SIG-M5 (cell line): ENCODE results near the gene OR10X1.
A peak's percentile ranks its signal among the peaks of the same experiment; 100 is the strongest.

Experiments
- DNase-seq: peaks from one replicate; lab custom pipeline; 2025; lab: John Stamatoyannopoulos, UW

The OR10X1 gene, protein sequence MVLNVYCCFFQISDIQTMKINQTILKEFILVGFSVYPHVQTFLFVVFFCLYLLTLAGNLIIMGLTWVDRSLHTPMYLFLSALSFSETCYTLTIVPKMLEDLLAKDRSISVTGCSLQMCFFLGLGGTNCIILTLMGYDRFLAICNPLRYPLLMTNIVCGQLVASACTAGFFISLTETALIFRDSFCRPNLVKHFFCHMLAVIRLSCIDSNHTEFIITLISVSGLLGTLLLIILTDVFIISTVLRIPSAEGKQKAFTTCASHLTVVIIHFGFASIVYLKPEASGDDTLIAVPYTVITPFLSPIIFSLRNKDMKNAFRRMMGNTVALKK

DNA sequence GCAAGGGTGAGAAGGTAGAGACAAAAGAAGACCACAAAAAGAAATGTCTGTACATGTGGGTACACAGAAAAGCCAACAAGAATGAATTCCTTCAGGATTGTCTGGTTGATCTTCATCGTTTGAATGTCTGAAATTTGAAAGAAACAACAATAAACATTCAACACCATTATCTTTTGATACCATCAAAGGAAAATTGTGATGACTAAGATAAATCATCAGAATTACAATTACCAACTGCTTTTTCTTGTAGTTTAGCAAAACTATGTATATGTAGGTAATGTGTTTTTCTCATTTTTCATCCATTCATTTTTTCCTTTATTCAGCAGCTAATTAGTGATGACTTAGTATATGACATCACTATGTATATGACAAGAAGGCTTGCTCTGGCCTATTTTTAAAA, at the start of gene OR10X1:
OR10X1 (minus strand) TSS at position 167 of the 400 bp plus-strand sequence; CDS start at position 167, 0 bp downstream.
- no peak for DNase-seq

DNA sequence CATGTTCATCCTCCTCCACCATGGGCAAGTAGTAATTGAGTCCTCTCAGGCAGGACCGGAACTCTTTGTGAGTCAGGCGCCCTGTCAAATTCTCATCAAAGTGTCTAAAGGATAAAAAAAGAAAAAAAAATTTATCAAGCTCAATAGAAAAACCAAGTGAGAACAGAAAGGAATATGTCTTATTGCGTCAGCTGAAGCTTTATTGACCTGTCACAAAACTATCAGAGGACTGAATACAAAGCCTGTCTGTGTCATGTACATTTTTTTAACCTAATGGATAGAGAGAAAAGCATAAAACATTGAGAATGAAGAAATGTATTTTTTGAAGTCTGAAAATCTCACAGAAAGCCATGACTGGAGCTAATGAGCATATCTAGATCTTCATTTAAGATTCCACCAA, 34.1 kb upstream of the OR10X1 start:
- DNase-seq, result no peak

DNA sequence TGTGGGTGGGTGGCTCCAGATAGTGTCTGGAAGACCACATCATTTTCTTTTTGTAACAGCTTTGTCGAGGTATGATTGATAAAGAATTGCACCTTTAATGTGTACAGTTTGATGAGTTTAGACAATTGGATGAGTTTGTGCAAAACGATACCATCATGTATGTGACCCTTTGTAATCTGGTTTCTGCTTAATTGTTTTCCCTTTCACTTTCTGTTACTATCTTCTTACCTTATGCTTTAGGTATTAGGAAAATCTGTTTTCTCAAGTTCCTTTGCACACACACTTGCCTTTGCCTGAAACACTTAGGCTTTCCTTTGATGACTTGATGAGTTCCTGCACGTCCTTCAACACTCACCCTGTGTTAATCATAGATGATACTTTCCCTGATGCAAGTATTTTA, 32.2 kb upstream of the OR10X1 start:
- no peak for DNase-seq

DNA sequence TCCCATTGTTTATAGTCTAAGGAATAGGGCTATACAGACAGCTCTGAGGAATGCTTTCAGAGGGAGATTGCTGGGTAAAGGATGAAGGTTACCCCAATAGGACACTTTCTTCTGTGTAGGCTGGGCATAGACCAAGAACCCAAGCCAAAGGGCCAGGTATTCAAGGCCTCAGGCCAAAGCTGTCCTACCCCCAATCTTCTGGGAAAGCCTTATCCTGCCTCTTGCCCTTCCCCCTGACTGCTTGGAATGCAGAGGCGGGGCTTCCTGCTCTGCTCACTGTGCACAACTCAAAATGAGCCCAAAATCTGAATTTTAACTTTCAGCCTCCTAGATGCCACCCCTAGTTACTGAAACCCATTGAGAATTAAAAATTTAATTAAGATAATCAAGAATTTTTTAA, 27.6 kb upstream of the OR10X1 start:
- no peak for DNase-seq

DNA sequence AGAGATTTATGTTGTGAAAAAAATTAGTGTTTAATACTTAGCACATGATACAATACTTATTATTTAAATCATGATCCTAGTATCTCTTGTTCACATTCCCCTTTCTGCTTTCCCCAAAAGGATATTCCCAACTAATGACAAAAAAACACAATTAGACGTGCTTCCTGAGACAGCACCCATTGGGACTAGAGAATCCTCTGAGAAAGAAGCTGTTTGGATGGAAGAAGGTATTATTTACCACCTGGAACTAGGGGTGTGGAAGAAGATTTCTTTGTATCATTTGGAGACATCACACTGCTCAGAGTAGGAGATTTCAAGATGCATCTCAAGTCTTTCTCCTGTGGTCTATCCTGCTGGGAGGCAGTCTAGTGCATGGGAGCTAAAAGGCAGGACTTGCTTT, 25.3 kb upstream of the OR10X1 start, which contains the start of gene OR10Z1:
OR10Z1 (plus strand) TSS at position 301 of the 400 bp plus-strand sequence. CDS start 1,171 bp downstream, outside the sequence.
- no peak for DNase-seq

DNA sequence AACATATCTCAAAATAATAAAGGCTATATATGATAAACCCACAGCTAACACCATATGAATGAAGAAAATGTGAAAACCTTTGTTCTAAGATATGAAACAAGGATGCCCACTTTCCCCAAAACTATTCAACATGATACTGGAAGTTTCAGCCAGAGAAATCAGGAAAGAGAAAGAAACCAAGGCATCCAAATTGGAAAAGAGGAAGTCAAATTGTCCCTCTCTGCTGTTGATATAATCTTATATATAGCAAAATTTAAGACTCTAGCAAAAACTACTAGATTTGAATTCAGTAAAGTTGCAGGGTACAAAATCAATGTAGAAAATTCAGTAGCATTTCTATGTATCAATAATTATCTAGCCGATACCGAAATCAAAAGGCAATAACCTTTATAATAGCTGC, 21.0 kb upstream of the OR10X1 start:
- DNase-seq, result no peak

DNA sequence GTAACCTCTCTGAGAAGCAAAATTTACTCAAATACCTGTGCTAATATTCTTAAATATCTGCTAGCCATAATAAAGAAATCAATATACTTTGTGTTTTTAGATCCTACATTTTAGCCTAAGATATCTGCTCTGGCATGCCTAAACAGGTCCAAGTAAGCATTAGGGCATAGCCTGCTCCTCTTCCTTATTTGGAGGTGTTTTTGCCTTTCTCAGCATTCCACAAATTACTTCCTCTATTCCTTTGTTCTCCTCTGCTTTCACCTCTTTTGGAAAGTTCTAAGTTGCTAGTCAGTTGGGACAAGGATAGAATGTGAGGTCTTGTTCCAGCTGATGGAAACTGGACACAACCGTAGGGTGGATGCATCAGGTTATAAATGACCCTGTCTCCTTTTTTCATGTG, 7.2 kb upstream of the OR10X1 start:
- no peak for DNase-seq

DNA sequence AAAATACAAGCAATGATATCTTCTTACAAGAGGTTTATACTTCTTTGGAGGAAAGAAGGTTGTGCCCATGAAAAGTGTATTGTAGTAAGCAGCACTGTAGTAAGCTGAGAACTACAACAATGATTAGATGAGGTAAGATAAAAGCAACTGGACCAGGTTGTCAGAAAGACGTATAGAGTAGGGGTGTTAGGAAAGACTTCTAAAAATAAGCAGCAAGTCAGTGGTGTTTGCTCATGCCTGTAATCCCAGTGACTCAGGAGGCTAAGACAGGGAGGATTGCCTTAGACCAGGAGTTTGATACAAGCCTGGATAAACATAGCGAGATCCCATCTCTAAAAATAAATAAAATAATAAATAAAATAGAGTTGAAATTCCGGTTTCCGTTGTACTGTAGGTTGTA, 4.3 kb upstream of the OR10X1 start:
- DNase-seq, result no peak

DNA sequence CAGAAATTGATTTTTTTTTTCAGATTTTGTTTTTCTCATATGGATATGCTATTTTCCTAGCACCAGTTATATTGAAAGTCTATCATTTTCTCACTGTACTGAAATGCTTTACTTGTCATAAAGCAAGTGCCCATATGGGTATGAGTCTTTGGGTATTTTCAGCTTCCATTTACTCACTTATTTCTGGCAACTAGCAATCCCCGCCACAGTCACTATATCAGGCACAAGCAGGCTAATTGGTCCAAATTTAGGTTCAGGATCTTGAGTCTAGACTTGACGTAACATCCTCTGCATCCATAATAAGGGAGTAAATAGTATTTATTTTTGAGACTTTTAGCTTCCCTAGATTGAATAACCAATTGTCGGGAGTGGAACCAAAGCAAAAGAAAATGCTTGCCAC, 2.1 kb downstream of the OR10X1 start:
- no peak for DNase-seq

DNA sequence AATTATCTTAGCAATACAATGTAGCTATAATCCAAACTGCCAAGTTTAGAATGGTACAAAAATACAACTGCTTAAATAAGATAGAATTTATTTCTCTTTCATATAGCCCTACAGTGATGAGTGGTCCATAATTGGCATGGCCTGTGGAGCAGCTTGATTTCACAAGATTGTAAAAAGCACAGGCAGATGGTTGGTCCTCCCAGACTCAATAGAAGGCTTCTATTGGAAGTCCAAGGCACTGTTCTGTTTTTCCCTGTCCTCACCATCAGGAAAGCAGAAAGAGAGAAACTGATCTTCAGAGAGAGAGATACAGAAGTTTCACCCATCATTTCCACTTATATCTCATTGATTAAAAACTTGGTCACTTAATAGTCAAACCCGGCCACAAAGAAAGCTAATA, 7.5 kb downstream of the OR10X1 start:
- no peak for DNase-seq

DNA sequence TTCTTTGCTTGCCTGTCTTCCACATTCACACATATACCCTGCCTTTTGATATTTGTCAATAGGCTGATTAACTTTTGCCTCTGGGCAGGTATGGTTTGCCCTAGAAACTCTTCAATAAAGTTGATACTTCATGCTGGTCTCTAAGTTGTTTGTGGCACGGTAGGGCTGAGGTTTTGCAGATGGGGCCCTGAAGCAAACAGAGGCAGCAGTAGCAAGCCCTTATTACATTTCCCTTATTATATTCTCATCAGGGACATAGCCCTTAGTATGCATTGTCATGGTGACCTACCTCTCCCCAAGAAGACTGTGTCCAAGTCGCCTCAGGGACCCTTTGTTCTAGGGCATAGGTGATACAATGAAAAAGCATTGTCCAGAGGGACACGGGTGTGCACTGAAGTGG, 9.2 kb downstream of the OR10X1 start, which contains the start of gene OR6P1:
OR6P1 (minus strand) TSS at position 101 of the 400 bp plus-strand sequence. CDS start 6,976 bp downstream, outside the sequence.
- no peak for DNase-seq

DNA sequence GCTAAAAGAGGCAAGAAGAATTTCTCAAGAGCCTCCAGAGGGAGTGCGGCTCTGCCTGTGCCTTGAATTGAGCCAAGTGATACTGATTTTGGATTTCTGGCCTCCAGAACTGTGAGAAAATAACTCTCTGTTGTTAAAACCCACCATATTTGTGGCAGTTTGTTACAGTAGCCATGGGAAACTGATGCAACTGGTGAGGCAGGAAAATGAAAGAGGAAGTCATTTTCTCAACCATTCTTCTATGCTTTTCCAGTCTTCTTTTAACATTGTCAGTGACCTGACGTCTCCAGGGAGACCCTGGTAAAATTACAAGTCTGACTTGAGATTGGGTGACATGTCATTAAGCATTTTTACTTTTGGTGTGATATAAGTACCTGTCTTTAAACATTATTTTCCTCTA, 15.1 kb downstream of the OR10X1 start:
- DNase-seq, result peak; percentile 61

DNA sequence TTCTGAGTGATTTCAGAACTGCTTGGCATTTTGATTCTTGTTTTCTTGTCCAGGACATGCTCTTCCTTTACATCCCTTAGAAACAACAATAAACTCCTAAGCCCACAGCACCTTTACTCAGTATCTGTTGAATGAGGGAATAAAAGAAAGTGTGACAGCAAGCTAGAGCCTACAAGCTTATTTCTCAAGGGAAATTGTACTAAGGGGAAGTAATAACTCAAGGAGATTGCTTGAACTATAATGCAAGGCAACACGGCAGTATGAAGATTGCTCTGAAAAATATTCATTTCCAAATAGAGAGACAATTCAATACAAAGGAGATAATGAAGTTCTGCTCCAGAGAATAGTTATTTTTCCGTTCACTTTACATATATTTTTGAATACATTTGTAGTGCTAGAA, 15.8 kb downstream of the OR10X1 start:
- DNase-seq, result no peak

DNA sequence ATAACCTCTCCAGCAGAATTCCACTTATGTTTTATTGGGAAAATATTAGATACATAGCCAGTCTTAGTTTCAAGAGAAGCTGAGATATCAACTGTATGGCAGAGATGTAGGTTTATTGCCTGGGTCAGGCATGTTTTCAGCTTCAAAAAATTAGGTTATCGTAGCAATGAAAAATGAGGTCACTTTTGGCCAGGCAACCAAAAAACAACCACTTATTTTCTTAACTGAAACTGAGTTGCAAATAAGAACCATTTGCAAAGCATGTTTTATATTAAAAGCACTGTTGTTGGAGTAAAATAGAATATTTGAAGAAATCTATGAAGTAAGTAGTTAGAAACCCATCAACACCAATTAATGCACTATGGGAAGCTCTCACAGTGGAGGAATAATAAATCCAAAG, 20.0 kb downstream of the OR10X1 start:
- DNase-seq, result no peak

DNA sequence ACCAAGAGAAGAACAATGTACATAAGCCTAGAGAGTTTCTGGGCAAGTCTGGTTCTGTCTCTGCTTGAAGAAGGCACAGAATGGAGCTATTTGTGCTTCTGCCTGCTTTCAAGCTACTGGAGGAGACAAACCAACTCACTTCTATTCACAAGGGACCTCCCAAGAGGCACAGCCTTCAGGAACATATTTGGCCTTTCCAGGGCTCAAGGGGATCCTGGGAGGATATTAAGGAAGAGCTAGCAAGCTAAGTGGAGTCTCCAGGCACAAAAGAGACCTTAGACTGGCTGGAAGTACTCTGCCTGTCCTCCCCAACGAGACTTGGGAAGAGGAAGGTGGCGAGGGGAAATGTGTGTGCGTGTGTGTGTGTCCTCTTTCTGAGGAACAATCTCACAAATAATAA, 25.3 kb downstream of the OR10X1 start, which contains the start of gene OR6Y1:
OR6Y1 (minus strand) TSS at position 54 of the 400 bp plus-strand sequence. CDS start 6,300 bp downstream, outside the sequence.
- no peak for DNase-seq

DNA sequence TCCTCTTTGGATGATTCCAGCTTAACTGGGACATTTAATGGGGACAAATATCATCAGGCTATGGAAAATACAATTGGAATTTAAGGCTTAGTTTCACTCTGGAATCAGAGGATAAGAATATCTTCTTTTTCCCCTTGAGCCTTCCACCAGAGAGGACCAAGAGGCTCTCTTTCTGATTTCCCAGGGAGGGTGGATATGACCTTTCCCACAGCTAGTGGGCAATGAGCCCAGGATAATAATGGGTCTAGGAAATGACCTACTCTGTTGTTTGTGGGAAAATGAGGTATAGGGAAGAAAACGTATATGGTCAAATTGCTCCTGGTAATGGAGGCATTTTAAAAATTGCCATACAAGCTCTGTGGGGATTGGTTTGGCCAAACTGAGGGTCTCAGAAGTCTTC, 27.4 kb downstream of the OR10X1 start:
- no peak for DNase-seq

DNA sequence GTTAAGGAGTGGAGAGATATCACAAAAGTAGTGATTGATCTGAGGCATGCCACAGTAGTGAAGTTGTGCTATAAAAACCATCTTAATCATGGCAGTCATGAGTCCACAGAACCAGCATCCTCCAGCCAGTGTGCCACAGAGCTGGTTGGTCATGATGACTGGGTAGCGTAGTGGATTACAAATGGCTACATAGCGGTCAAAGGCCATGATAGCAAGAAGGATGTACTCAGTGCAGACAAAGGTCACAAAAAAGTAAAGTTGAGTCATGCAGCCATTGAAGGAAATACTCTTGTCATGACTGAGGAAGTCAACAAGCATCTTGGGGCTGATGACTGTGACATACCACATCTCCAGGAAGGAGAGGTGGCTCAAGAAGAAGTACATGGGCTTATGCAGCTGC, 32.2 kb downstream of the OR10X1 start:
- no peak for DNase-seq

DNA sequence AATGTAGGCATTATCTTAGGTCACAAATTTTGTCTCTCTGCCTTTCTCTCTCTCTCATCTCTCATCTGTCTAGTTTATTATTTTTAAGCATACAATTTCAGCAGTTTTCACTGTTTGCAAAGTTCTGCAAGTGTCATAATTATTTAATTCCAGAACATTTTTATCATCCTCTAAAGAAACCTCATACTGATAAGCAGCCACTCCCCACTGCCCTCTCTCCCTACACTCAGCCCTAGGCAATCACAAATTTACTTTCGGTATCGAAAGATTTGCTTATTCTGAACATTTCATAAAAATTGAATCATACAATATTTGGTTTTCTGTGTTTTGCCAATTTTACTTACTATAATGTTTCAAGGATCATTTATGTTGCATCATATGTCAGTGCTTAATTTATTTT, 42.1 kb downstream of the OR10X1 start:
- DNase-seq, result no peak

DNA sequence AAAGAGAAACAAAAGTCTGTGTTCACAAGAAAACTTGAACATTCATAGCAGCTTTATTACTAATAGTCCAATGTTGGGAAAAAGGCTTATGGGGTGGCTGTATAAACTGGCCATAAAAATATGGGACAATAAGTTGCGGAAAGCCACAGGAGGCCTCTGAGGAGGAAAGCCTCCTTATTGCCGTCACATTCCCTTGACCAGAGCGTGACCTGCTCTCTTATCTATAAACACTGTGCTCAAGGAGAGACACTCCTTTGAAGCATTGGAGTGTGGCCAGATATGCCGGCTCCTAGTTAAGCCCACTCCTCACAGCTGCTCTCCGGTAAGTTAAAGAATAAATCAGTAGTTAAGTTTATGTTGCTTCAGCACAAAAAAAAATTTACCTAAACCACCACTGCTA, 45.2 kb downstream of the OR10X1 start:
- no peak for DNase-seq
